Measurements from ENCODE around the gene BAX. TPM values are rescaled to one million over a fixed set of nuclear protein-coding genes. Genes with fewer than 3 reads are reported as not detected.

Gene BAX
- total and polyA plus RNA-seq, 4 experiments from 2014 or later: 56.5 to 183 (median 120) TPM

GRCh38 chr19:48991011-48991609 lies 36.4 kb downstream of the BAX start:
- H3K27ac Mint-ChIP-seq: peak overlapping the region in 3 of 7 donors; percentile 39 to 72 (median 46)
- POLR2A ChIA-PET (ENCODE audit: partially characterized antibody): interaction anchor here (2.9 to 4.1 kb wide), 3 partner anchors 21 to 117 kb away, joined by 12 to 68 read pairs (median 42); partner anchors contain the start of genes FTL and PPP1R15A
- CTCF ChIA-PET (ENCODE audit: partially characterized antibody): interaction anchor here (1.4 kb wide), 2 partner anchors 9 to 20 kb away, joined by 4 read pairs; no protein-coding TSS in a partner anchor

GRCh38 chr19:48991873-48992580 lies 37.4 kb downstream of the BAX start:
- no peaks in the 10 kb centered on the region for H3K27me3 Mint-ChIP-seq
- H3K36me3 Mint-ChIP-seq: peaks cover 4 to 26% of the 10 kb centered on the region in 2 donors
- peak overlapping the region; percentile 84 to 99 (median 95) for H3K27ac Mint-ChIP-seq
- intact Hi-C loops (cut with micrococcal nuclease): loop anchor here (2.0 to 10.0 kb wide), 6 partner anchors 63 to 649 kb away; partner anchors contain the start of genes C19orf73, CGB7, DBP and PPFIA3
- Histone ChIP-seq H3K9me3 (ENCODE audit: control insufficient read depth in 1 of 2, low read length in 2 of 2) (no peaks in the 10 kb centered on the region), H3K27me3 (ENCODE audit: insufficient read depth, low read length) (no peaks in the 10 kb centered on the region), H3K4me1 (ENCODE audit: insufficient read depth, low read length) (peaks cover 30% of the 10 kb centered on the region), H3K27ac (ENCODE audit: low read depth, low read length) (peak overlapping the region; percentile 82), H3K4me3 (ENCODE audit: low read length in 2 of 2) (peak overlapping the region; percentile 91 to 98), H3K36me3 (ENCODE audit: insufficient read depth, low read length) (no peaks in the 10 kb centered on the region)
- no peak for DNase-seq
- POLR2A ChIA-PET (ENCODE audit: partially characterized antibody): interaction anchor here (0.8 to 4.1 kb wide), 12 partner anchors 9 to 347 kb away, joined by 3 to 68 read pairs (median 10); partner anchors contain the start of genes BAX, DHDH, FTL and LHB
- H3K4me1 Mint-ChIP-seq: peaks cover 25 to 49% (median 32%) of the 10 kb centered on the region in 4 donors
- CTCF ChIA-PET (ENCODE audit: partially characterized antibody): interaction anchor here (0.7 to 2.4 kb wide), 12 partner anchors 8 to 253 kb away, joined by 3 to 21 read pairs (median 5); partner anchors contain the start of genes BAX and NUCB1
- H3K9me3 Mint-ChIP-seq: no peaks in the 10 kb centered on the region
- H3K4me3 Mint-ChIP-seq: peak overlapping the region; percentile 90 to 98 (median 96)

More at GRCh38 chr19:48991011-48991609, 36.4 kb downstream of the BAX start:
- peaks cover 30% of the 10 kb centered on the region for H3K4me1 ChIP-seq (ENCODE audit: insufficient read depth, low read length)
- Mint-ChIP-seq H3K27me3 (no peaks in the 10 kb centered on the region), H3K36me3 (peaks cover 4 to 26% of the 10 kb centered on the region in 2 donors), H3K4me1 (peaks cover 24 to 46% (median 32%) of the 10 kb centered on the region in 4 donors), H3K4me3 (peak overlapping the region in 3 of 8 donors; percentile 26 to 56 (median 52)), H3K9me3 (no peaks in the 10 kb centered on the region)
- H3K4me3 ChIP-seq (ENCODE audit: low read length in 2 of 2): no peak overlapping the region
- no peaks in the 10 kb centered on the region for H3K27me3 ChIP-seq (ENCODE audit: insufficient read depth, low read length)
- H3K9me3 ChIP-seq (ENCODE audit: control insufficient read depth in 1 of 2, low read length in 2 of 2): no peaks in the 10 kb centered on the region
- intact Hi-C loops (cut with micrococcal nuclease): loop anchor here (5.0 to 10.0 kb wide), 2 partner anchors 64 to 354 kb away; partner anchors contain the start of genes CGB7 and DBP
- H3K36me3 ChIP-seq (ENCODE audit: insufficient read depth, low read length): no peaks in the 10 kb centered on the region
- H3K27ac ChIP-seq (ENCODE audit: low read depth, low read length): no peak overlapping the region
- no peak for DNase-seq

- Histone ChIP-seq H3K27me3 (ENCODE audit: insufficient read depth, low read length) (no peaks in the 10 kb centered on the region), H3K4me1 (ENCODE audit: insufficient read depth, low read length) (peaks cover 30% of the 10 kb centered on the region), H3K36me3 (ENCODE audit: insufficient read depth, low read length) (no peaks in the 10 kb centered on the region), H3K4me3 (ENCODE audit: low read length in 2 of 2) (peak overlapping the region; percentile 91 to 98), H3K9me3 (ENCODE audit: control insufficient read depth in 1 of 2, low read length in 2 of 2) (no peaks in the 10 kb centered on the region), H3K27ac (ENCODE audit: low read depth, low read length) (peak overlapping the region; percentile 82)
- POLR2A ChIA-PET (ENCODE audit: partially characterized antibody): interaction anchor here (0.7 to 4.1 kb wide), 31 partner anchors 9 to 821 kb away, joined by 3 to 68 read pairs (median 4); partner anchors contain the start of genes BAX, CGB7, DHDH and FTL
- peak overlapping the region; percentile 84 to 99 (median 95) for H3K27ac Mint-ChIP-seq
- CTCF ChIA-PET (ENCODE audit: partially characterized antibody): interaction anchor here (0.9 to 2.4 kb wide), 33 partner anchors 8 to 725 kb away, joined by 3 to 21 read pairs (median 5); partner anchors contain the start of genes BAX, CA11, FTL and HSD17B14
- peak overlapping the region; percentile 90 to 98 (median 96) for H3K4me3 Mint-ChIP-seq
- intact Hi-C loops (cut with micrococcal nuclease): loop anchor here (1.0 to 10.0 kb wide), 10 partner anchors 26 to 648 kb away; partner anchors contain the start of genes C19orf73, CGB7, DBP and PPFIA3
- H3K36me3 Mint-ChIP-seq: peaks cover 4 to 24% of the 10 kb centered on the region in 2 donors
- no peaks in the 10 kb centered on the region for H3K27me3 Mint-ChIP-seq
- no peak for DNase-seq
- peaks cover 26 to 51% (median 32%) of the 10 kb centered on the region in 4 donors for H3K4me1 Mint-ChIP-seq
- no peaks in the 10 kb centered on the region for H3K9me3 Mint-ChIP-seq
Measured at GRCh38 chr19:48992581-48993174, 38.0 kb downstream of the BAX start.

- POLR2A ChIA-PET (ENCODE audit: partially characterized antibody): interaction anchor here (0.7 to 4.1 kb wide), 36 partner anchors 9 to 820 kb away, joined by 3 to 68 read pairs (median 4); partner anchors contain the start of genes BAX, CA11, CGB7 and DHDH
- peaks cover 30% of the 10 kb centered on the region for H3K4me1 ChIP-seq (ENCODE audit: insufficient read depth, low read length)
- H3K36me3 Mint-ChIP-seq: peaks cover 4 to 20% of the 10 kb centered on the region in 2 donors
- CTCF ChIA-PET (ENCODE audit: partially characterized antibody): interaction anchor here (0.6 to 2.4 kb wide), 53 partner anchors 9 to 783 kb away, joined by 3 to 21 read pairs (median 4); partner anchors contain the start of genes BAX, CA11, FTL and HSD17B14
- H3K27ac Mint-ChIP-seq: peak within 1 kb of the TSS; percentile 84 to 99 (median 98)
- H3K9me3 ChIP-seq (ENCODE audit: control insufficient read depth in 1 of 2, low read length in 2 of 2): no peaks in the 10 kb centered on the region
- H3K36me3 ChIP-seq (ENCODE audit: insufficient read depth, low read length): no peaks in the 10 kb centered on the region
- peak; percentile 99 to 100 (median 99) for DNase-seq
- H3K27me3 ChIP-seq (ENCODE audit: insufficient read depth, low read length): no peaks in the 10 kb centered on the region
- H3K4me3 Mint-ChIP-seq: peak within 1 kb of the TSS; percentile 90 to 98 (median 96)
- H3K4me1 Mint-ChIP-seq: peaks cover 23 to 56% (median 31%) of the 10 kb centered on the region in 4 donors
- no peaks in the 10 kb centered on the region for H3K27me3 Mint-ChIP-seq
- peak within 1 kb of the TSS; percentile 91 to 98 for H3K4me3 ChIP-seq (ENCODE audit: low read length in 2 of 2)
- peak within 1 kb of the TSS; percentile 82 for H3K27ac ChIP-seq (ENCODE audit: low read depth, low read length)
- intact Hi-C loops (cut with micrococcal nuclease): loop anchor here (1.0 to 10.0 kb wide), 10 partner anchors 25 to 647 kb away; partner anchors contain the start of genes C19orf73, CGB7, DBP and PPFIA3
- no peaks in the 10 kb centered on the region for H3K9me3 Mint-ChIP-seq
Measured at GRCh38 chr19:48993175-48994034, 38.7 kb downstream of the BAX start, which contains the start of the genes GYS1 and RUVBL2. GYS1 (minus strand) TSS chr19:48993309; CDS start chr19:48993112, 197 bp downstream. RUVBL2 (plus strand) TSS chr19:48993887; CDS start chr19:48993912, 25 bp downstream.

GRCh38 chr19:48994035-48994386 lies 39.3 kb downstream of the BAX start:
- no peaks in the 10 kb centered on the region for H3K9me3 ChIP-seq (ENCODE audit: control insufficient read depth in 1 of 2, low read length in 2 of 2)

More at GRCh38 chr19:48994035-48994386, 39.3 kb downstream of the BAX start:
- H3K27ac ChIP-seq (ENCODE audit: low read depth, low read length): peak overlapping the region; percentile 82
- peak overlapping the region; percentile 80 to 91 for H3K4me3 ChIP-seq (ENCODE audit: low read length in 2 of 2)
- intact Hi-C loops (cut with micrococcal nuclease): loop anchor here (5.0 to 10.0 kb wide), 2 partner anchors 61 to 357 kb away; partner anchors contain the start of genes CGB7 and DBP
- no peaks in the 10 kb centered on the region for H3K36me3 ChIP-seq (ENCODE audit: insufficient read depth, low read length)
- no peaks in the 10 kb centered on the region for H3K27me3 ChIP-seq (ENCODE audit: insufficient read depth, low read length)
- peaks cover 30% of the 10 kb centered on the region for H3K4me1 ChIP-seq (ENCODE audit: insufficient read depth, low read length)
- peaks cover 23 to 56% (median 31%) of the 10 kb centered on the region in 4 donors for H3K4me1 Mint-ChIP-seq
- peak overlapping the region; percentile 90 to 98 (median 96) for H3K4me3 Mint-ChIP-seq
- H3K9me3 Mint-ChIP-seq: no peaks in the 10 kb centered on the region
- ChIA-PET CTCF (ENCODE audit: partially characterized antibody) (interaction anchor here (0.7 to 2.4 kb wide), 37 partner anchors 8 to 782 kb away, joined by 3 to 21 read pairs (median 5); partner anchors contain the start of genes BAX, FTL, LIN7B and NUCB1), POLR2A (ENCODE audit: partially characterized antibody) (interaction anchor here (0.7 to 4.1 kb wide), 25 partner anchors 9 to 819 kb away, joined by 3 to 68 read pairs (median 5); partner anchors contain the start of genes BAX, CA11, CGB7 and FTL)
- peak overlapping the region; percentile 84 to 99 (median 98) for H3K27ac Mint-ChIP-seq
- H3K27me3 Mint-ChIP-seq: no peaks in the 10 kb centered on the region
- H3K36me3 Mint-ChIP-seq: peaks cover 4 to 15% of the 10 kb centered on the region in 2 donors
- no peak for DNase-seq
